NCI-H526 treated with DMSO at 0.1 percent for 48 hours (cell line): ENCODE data around the gene TMEM270.

Source experiments
- DNase-seq: peaks from one replicate; lab custom pipeline; 2025; lab: John Stamatoyannopoulos, UW

The TMEM270 gene

DNA sequence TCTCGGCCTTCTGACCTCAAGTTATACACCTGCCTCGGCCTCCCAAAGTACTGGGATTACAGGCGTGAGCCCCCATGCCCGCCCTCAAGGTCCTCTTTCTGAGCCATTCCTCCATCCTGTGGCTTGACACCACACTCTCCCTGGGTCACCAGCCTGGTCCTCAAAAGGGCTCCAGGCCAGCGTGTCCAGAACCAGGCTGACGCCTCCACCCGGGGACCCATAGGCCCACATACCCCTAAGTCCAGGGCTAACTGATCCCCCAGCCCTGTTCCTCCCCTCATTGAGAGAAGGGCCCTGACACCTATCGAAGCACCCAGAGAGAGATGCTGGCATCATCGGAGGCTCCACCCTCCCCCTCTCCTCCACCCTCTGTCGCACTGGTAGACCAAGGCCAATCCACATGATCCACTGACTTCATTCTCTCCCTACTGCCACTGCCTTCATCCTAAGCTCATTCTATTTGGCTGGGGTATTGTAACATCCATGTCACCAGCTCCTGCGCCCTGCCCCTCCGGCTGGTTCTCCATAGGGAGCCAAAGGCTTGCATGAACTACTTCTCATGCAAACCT lies 46.7 kb downstream of the TMEM270 start:
- DNase-seq, result no peak

DNA sequence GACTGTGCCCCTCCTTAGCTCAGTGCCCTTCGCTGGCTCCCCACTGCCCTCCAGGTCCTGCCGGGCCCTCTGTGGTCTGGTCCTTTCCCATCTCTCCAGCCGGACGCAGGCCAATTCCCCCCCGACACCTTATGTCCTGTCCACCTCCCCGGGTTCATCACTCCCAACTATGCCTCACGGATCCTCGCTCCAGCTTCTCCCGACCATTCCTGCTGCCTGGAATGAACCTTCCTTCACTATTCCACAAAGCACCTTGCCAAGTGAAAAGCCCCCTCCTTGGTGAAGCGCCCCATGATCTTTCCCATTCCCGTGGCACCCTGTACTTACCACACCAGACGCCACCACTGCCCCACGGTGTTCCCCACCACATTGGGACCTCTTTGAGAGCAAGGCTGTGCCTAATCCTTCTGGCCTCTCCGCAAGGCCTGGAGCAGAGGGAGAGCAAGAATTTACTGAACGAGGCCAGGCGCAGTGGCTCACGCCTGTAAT lies 47.2 kb downstream of the TMEM270 start:
- no peak for DNase-seq

- DNase-seq, result no peak
Measured at GRCh38 chr7:73909051-73909941, 48.3 kb downstream of the TMEM270 start.

DNA sequence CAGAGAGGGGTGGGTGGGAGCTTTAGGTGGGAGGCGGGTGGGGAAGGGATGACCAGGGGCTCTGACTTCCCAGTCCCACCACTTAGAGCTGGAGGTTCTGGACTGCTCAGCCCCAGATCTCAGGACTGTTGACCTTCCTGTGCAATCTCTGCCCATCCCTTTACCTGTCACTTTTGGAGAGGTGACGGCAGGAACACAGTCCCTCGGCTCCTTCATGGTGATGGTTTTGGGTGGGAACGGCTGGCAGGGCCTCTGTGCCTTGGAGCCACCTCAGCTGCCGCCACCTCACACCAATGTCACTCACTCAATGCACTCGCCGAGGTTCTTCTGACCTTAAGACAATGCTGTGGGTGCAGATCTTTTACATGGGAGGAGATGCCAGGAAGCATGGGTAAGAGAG lies 49.0 kb downstream of the TMEM270 start:
- DNase-seq, result no peak

- DNase-seq, result no peak
Measured at GRCh38 chr7:73912223-73912622, 51.3 kb downstream of the TMEM270 start.
